Fibroblast of upper back skin (primary cell): ENCODE measurements around the gene FAM24B.

ENCODE experiments used
- DNase-seq: peaks from one replicate; pipeline ENCODE4 v3.0.0-alpha.2; 2013

FAM24B gene

DNA sequence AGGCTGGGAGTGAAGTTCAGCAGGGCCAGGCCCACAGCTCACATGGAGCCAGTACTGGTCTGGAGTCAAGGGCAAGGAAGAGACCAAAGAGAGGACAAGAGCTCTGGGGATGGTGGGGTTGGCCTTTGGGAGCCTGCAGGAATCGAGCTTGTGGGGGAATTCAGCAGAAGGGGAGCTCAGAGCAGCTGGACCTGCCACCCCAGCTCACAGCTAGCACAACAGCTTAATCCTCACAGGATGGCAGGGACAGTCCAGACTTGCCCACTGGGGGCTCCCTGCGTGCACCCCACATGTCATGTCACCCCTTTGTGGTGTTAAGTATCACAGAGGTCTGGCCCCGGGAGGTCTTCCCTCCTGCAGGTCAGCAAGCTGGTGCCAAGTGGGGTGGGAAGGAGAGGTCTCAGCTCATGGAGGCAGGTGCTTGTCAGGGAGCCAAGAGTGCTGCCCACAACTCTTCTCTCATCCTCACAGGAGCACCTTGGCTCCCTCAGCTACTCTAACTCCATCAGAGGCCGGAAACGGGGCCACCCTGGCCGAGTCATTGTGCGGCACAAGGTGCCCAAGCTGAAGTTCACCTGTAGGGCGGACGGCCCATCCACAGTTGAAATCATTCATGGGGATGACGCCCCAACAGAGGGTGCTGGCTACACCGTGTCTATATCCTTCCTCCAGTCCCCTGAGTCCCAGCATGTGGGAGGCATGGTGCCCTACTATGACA, 56.2 kb downstream of the FAM24B start:
- DNase-seq: no peak

DNA sequence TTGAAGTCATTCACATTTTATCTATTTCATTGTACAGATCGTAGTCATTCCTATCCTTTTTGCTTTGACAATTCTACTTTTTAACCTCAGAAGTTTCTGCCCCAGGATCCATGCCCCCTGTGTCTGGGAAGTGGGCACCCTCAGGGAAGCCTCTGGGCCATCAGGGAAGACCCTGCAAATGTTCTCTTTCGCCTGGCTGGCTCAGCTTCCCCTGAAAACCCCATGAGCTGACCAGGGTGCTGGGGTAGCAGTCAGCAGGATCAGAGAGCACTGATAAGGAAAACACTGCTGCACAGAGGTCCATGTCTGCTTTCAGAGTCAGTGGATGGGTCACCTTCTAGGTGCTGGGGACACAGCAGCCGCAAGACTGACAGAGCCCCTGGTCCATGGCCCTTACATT, 57.6 kb downstream of the FAM24B start:
- DNase-seq: no peak

DNA sequence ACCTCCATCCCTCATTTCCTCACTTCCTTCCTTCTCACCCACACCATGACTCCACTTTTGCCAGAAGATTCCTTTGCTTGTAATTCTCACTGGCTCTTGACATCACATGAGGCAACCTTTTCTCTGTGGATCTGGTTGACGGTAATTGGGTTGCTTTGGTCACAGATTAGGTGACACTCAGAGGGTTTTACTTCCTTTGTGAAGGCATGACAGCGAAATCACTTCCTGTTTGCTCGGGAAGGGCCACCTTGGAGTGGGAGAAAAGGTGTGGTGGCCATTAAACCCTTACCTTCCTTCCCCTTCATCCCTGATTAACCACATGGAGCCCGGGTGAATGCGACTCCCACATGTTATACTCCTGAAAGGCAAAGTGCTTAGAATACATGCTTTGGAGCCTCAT, 63.9 kb downstream of the FAM24B start:
- no peak for DNase-seq

DNA sequence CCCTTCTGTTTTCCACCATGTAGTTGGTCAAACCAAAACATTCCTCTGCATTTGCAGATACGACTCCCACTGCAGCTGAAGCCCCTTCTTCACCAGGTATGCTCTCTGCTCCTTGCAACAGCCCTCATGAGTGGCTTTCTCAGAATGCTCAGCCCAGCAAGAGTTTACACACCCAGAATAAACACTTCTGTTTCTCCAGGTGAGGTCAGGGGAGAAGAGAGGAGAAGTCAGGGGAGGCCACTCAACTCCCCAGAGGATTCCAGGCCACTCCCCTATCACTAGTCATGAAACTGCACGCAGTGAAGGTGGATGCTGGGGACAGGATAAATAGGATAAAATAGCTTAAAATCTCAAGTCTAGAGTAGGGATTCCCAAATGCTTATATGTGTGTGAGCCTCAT, 64.9 kb downstream of the FAM24B start:
- DNase-seq: no peak

DNA sequence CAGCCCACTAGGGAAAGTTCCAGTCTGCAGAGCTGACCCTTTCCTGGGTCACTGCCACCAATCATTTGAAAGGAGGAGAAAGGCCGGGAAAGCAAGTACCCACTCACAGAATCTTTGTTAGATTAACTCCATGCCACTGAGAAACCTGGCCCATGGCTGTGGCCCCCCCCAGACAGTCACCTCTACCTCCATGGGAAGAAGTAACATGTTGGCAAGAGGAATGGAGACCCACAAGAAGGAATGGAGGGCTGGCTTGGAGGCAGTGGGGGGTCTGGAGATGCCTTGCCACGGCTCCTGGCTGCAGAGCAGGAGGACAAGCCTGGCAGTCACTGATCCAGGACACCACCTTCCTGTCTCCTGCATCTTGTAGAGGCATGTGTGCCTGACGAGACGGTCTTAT, 66.6 kb downstream of the FAM24B start:
- no peak for DNase-seq

DNA sequence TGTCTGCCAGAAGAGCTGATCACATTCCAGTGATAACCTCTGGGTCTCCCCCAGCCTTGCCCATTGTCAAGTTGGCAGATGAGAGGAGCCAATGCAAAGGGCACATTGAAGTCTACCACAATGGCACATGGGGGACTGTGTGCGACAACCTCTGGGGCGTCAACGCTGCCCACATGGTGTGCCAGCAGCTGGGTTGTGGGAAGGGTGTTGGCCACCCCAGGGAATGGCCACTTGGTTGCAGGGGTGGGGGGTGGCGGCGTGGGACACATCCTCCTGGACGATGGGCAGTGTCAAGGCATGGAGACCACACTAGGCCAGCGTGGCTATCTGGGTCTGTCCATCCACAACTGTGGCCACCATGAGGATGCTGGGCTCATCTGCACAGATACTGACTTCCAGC, 77.1 kb downstream of the FAM24B start:
- DNase-seq: no peak
